HT-29 (cell line): ENCODE data around the gene SEMA3B. TPM values are rescaled to one million over a fixed set of nuclear protein-coding genes. Genes with fewer than 3 reads are reported as not detected.

Source experiments
- small RNA-seq: library from RNA; depleted of rRNA; stranded (forward); fragments of <200 nt; gene quantifications from one replicate; pipeline ENCODE3, GENCODE V24; 2014
- total RNA-seq: library from RNA; depleted of rRNA; stranded (reverse); fragments of >200 nt; shearing (Covaris generic); gene quantifications from 2 replicates; pipeline ENCODE4 v1.2.3, GENCODE V29; 2014; rRNA removed

The SEMA3B gene
- total RNA-seq, 1 experiment from 2014 or later: 94.2 TPM

Small RNAs within 50 kb of the gene (small RNA-seq; reads per million reads assigned to genes)
- gene MIR5787: not detected

Other genes with a start within 250 kb of the SEMA3B start
- 33.5 and 35.8 TPM in 2 replicates for gene RBM5, start 180.2 kb upstream of the SEMA3B start, total RNA-seq
- gene SEMA3F, start 113.8 kb upstream of the SEMA3B start, total RNA-seq: 14.6 and 16.5 TPM in 2 replicates
- 0.18 TPM in 1 of 2 replicates, not detected in the other for gene GNAT1, start 77.5 kb upstream of the SEMA3B start, total RNA-seq
- gene SLC38A3, start 63.9 kb upstream of the SEMA3B start, total RNA-seq: 0.70 TPM in 1 of 2 replicates, not detected in the other
- 167 and 168 TPM in 2 replicates for gene GNAI2, start 32.9 kb upstream of the SEMA3B start, total RNA-seq
- gene LSMEM2, start 9.9 kb downstream of the SEMA3B start, total RNA-seq: not detected in 2 replicates
- 175 and 177 TPM in 2 replicates for gene IFRD2, start 23.3 kb downstream of the SEMA3B start, total RNA-seq
- gene HYAL3, start 30.3 kb downstream of the SEMA3B start, total RNA-seq: 8.3 and 12.7 TPM in 2 replicates
- gene NAA80, start 30.3 kb downstream of the SEMA3B start, total RNA-seq: 14.2 and 15.3 TPM in 2 replicates
- 1.4 and 1.6 TPM in 2 replicates for gene HYAL1, start 34.4 kb downstream of the SEMA3B start, total RNA-seq
- 81.4 and 82.6 TPM in 2 replicates for gene HYAL2, start 53.6 kb downstream of the SEMA3B start, total RNA-seq
- 66.8 and 69.2 TPM in 2 replicates for gene TUSC2, start 59.1 kb downstream of the SEMA3B start, total RNA-seq
- 24.2 and 30.2 TPM in 2 replicates for gene RASSF1, start 71.7 kb downstream of the SEMA3B start, total RNA-seq
- gene ZMYND10, start 76.6 kb downstream of the SEMA3B start, total RNA-seq: 0.48 TPM in 1 of 2 replicates, not detected in the other
- gene NPRL2, start 81.6 kb downstream of the SEMA3B start, total RNA-seq: 30.0 and 30.7 TPM in 2 replicates
- 42.5 and 46.0 TPM in 2 replicates for gene CYB561D2, start 81.7 kb downstream of the SEMA3B start, total RNA-seq
- 35.8 and 36.2 TPM in 2 replicates for gene TMEM115, start 90.4 kb downstream of the SEMA3B start, total RNA-seq
- gene CACNA2D2, start 234.5 kb downstream of the SEMA3B start, total RNA-seq: 0.33 and 0.42 TPM in 2 replicates